NCI-H748 treated with DMSO at 0.1 percent for 48 hours (cell line): ENCODE measurements around the gene WWOX.

Source experiments
- DNase-seq: peaks from one replicate; lab custom pipeline; 2025; lab: John Stamatoyannopoulos, UW

Gene WWOX

DNA sequence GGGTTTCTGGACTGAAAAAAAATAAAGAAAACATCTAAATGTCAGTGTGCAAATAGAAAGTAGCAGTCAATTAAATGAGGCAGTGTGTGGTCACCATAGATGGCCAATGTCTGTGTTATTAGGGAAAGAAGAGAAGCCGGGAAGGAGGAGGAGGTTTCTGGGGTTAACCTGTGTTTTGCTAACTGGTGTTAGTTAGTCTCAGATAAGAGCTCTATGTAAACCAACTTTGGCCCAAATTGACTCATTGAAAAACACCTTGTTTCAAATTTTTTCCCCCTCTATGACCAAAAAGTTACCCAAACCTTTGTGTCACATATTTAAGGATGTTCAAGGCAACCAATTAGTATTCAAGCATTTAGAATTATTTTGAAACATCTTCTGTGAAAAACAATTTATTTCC is 970.2 kb downstream of the WWOX start:
- no peak for DNase-seq

DNA sequence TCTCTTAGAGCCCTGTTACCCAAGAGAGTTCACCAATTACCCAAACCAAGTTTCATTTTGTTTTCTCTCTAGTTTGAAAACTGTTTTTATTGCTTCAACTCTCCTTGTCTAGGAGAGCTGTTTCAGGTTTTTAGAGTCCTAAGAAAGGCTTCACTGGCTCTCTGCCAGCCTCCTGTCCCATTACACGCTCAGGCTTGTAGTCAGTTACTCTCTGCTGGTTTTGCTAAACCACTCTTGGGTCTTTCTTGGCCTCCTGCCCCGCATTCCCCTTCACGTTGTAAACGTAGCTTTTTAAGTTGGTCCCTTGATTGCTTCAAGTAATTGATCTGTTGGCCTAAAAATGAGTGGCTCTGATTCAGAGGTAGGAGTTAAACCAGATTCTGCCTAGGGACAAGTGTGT is 972.0 kb downstream of the WWOX start:
- no peak for DNase-seq

DNA sequence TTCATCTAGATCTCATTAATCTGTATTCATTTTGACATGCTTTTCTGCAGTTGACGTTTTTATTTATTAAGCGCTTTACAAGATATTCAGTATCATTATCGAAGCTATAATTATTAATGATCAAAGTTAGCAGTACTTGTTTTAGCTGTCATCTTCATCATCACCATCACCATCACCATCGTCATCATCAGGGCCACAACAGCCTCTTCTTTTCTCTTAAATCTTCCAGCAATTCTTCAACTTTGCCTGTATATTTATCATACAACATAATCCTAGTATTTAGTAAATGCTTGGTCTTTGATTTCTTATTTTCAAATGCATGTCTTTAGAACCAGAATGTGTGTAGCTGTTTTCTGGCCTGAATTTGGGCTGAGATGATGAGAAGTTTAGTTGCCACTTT is 973.1 kb downstream of the WWOX start:
- no peak for DNase-seq

DNA sequence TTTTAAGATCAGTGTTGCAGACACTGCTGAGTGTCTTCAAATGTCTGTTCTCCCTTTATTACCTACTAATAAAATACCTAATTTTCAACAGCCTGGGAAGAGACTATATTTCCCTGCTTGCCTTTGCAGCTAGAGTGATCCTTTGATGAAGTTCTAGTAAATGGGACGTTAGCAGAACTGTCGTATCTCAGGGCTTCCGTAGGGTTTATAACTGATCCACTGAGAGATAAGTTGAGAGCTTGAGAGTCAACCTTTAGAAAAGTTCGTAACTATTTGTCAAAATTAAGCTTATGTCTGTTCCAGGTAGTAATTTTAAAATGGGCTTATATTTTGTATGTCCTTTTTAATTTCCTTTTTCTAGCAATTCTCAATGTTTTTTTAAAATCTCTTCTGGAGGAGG is 974.1 kb downstream of the WWOX start:
- DNase-seq, result no peak

DNA sequence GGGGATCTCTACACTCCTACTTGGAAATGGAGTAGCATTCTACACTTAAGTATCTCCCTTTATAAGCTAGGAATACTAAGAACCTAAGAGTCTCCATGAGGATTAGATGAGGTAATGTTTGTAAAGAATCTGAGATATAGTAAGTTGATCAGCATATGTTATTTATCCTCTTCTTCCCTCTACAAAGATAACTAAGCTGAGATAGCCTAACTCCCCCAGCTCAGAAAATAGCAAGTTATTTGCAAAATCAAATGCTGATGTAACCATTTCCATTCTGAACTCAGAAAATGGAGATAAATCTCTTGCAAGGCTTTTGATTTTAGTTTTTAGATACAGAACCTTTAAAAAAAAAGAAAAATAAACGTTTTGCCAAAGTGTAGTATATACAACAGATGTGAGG is 975.1 kb downstream of the WWOX start:
- no peak for DNase-seq

DNA sequence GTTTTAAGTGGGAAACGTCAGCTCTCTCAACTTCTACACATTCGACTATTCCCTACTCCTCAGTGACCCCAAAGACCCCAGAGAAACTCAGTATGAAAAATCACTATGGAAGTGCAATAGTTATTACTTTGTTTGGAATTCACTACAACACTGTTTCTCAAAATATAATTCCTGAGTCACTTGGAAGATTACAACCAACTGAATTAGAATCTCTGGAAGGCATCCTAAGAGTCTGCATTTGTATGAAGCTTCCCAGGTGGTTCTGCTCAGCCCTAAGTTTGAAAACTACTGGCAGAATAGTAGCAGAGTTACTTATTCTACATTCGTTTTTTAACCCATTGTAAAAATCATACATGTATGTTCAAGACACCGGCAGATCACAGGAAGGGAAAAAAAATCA is 975.5 kb downstream of the WWOX start:
- DNase-seq, result no peak

DNA sequence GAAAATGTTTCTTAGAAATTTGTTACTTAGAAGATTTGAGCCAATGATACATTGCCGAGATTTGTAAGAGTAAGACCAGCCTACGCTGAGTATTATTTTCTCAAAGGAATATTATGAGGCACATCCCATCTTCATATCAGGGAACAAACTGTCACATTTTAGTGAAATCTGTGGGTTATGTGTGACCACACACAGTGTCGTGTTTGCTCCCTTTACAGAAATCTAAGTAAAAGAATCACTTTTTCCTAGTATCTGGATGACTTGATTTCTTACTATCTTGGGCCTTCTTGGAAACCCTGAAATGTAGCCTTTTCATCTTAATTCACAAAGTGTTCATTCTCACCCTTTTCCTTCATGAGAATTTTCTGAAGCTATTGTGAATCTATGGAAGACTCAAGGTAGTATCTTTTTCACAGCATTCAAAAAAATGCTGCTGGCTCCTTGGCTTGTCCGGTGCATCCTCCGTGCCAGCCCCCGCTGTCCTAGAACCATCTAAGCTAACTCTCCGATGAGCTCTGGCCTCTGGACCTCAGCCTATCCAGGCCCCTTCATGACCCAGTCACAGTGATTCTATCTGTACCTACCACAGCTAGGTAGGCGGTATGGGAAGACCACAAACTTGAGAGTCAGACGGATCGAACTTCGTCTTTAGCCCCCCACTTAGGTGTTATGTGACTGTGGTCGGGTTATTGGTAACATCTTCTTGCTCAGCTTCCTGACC is 976.8 kb downstream of the WWOX start:
- DNase-seq, result no peak

DNA sequence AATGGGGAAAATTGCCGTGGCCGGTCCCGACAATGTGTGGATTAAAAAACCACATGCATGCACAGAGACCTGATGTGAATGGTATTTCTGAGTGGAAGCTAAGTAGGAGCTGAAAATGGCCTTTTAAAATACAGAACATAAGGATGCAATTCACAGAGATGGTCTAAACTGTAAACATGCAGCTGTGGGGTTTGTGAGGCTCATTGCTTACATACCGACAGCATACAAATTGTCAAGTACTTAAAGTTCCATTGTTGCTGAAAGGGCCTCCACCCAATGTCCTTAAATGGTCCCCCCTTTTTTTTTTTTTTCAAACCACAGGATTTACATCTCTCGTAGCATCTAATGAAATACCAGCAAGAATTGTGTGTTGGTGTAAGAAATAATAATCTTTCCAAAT is 977.9 kb downstream of the WWOX start:
- DNase-seq, result no peak

DNA sequence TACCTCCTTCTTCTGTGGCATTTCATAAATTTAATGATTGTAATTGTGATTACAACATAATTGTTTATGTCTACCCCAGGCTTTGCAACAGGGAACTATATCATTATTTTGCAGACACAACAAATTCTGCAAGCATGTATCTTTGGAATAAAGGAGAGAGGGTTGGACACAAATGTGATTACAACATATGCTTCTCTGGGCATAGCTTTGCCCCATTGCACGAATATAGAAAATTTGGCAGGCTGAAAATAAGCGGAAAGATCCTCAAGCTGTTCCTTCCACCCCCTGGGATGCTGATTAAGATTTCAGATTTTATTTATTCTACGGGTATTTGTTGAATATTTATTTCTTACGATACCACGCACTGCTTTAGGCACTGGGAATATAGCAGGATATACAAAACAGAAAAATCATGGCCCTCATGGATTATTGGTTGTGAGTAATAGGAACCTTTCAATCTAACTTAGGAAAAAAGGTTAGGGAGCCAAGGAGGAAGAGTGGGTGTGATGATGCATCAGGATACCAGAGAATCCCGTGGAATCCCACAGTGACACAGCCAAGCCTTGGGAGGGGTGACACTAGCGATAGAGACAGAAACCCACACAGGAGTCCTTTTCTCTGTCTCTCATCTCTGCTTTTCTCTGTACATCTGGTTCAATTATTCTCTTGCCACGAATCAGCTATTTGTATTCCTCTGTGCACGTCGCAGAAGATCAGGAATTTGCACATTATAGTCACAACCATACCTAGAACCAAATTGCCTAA is 980.4 kb downstream of the WWOX start:
- no peak for DNase-seq

DNA sequence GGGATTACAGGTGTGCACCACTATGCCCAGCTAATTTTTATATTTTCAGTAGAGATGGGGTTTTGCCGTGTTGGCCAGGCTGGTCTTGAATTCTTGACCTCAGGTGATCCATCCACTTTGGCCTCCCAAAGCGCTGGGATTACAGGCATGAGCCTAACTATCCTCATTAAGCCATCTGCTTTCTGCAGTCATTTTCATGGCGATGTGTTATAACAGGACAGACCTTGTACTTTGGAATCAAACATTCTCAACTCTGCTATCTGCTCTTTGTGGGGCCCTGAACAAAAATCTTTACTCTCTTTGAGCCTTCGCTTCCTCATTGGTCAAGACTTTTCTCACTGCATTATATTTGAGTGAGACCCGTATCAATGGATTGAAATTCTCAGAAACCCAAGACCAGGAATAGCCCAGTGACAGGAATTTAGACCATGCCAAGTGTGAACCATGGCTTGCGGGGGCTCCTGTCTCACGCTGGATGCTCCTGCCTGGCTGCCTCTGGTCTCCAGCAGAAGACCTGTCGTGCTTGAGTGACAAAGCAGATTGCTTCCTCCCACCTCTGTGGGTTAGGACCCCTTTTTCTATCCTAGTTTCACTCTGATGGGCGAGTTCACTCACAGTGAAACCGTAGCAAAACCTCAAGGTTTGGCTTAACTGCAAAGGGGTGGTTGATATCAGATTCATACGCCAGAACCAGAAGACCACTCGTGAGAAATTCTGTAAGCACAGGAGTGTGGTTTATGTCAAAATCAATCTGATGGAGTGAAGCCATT is 982.0 kb downstream of the WWOX start:
- no peak for DNase-seq

DNA sequence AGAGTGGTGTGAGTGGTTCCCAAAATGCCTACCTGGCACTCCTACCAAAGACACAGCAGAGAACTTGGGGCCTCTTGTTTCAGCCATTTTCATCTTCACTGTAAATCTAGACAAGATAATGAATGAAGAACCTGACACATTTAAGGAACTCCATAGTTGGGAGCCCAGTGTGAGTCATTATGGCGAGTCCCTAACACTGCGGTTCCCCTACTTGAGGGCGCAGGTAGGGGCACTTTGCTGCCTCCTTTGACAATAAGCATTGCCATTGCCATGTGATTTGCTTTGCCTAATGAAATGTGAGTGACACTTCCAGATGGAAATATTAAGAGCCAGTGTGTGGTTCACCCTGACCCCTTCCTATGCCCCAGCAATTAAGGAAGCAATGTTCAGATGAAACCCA is 983.5 kb downstream of the WWOX start:
- DNase-seq, result no peak

DNA sequence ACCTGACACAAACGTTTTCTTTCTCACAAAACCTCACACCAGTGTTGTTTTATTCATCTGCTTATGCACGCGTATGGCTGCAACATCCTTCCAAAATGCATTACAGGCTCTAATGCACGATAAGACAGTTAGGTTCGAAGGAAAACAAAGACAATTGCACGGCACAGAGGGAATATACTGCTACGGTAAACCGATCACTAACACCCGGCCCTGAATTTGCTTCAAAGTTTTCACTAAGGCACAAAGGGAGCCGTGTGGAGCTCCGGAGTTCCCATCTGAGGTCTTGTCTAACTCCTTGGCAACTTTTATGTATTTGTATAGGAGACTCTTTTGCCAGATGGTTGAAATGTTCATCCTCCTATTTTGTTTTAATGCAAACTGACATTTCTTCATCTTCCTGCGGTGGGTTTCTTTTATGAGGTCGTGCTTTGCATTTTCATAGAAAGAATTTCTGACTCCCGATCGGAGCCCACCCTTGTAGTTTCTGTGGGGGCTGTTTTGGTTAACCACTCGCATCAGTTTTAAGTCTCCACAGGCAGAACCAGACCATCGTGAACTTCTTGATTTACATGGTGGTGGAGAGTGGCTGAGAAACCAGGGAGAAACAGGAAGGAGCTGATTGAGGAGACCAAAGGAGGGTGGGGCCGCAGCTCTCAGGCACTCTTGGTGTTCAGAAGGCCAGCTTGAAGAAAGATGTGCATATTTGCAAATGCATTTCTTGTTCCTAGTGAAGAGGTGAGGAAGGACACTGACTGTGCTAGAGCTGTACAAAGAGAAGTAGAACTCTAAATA is 984.2 kb downstream of the WWOX start:
- DNase-seq, result no peak

DNA sequence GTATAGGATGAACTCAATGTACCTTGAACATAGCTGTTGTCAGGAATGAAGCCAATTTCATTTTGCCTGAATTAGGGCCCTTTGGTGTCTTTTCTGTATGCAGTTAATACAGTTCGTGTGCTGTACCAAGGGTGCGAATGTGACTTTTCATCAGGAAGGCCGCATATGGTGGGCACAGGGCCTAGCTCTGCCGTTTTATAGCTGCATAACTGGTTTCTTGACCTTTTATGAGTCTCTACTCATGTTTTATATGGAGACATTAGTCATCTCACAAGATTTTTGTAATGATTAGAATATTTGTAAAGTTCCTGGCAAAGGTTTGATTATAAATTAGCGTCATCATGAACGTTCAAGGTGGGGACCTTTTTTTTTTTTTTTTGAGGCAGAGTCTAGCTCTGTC is 989.5 kb downstream of the WWOX start:
- DNase-seq, result no peak

DNA sequence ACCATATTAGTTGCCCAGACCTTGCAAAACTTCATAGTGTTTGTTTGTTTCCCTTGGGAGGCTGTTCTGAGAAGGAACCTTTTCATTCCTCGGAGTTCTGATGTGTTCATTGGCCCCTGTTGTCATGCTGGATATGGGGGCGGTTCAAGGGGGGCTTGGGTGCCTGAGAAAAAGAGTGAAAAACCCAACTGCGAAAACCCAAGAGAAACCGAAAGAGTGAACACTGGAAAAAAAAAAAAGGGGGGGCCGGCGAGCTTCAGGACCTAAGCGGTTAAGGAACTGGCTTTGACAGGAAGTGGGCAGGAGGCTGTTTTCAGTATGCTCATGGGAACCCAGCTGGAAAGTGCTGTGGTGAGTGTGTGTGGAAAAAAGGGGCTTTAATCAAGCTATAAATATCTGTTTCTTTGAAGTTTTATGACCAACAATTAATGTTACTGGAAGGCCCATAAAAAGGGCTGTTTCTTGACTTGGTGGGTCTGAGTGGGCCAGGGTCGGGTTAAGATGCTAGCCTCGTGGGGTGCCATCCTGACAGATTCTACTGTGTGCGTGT is 990.4 kb downstream of the WWOX start:
- DNase-seq, result no peak

DNA sequence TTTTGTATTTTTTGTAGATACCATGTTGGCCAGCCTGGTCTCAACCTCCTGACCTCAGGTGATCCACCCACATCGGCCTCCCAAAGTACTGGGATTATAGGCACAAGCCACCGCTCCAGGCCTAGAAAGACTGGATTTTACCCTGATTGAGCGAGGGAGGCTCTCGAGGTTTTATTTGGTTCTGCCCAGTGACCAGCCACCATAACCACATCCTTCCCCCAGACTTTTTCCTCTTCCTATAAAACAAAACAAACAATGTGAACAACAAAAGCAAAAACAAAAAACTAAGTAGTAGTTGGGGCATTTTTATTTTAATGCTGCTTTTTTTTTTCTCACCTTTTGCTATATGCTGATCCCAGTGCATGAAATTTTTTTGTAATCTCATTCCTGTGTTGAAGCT is 991.5 kb downstream of the WWOX start:
- no peak for DNase-seq

DNA sequence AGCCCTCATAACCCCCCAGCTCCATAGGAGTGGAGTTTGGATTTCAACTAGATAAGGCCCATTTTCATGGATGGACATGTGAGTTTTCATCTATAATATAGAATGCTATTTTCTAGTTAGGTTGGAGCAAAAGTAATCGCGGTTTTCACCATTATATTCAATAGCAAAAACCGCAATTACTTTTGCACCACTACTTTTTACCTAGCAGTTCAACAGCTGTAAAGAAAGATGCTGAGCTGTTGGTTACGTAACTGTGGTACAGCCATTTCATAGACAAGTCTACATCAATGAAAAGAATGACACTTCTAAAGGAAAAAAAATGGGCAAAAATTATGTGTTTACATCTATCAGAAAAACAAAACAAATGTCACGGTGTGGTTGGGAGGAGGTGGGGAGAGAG is 993.4 kb downstream of the WWOX start:
- no peak for DNase-seq

DNA sequence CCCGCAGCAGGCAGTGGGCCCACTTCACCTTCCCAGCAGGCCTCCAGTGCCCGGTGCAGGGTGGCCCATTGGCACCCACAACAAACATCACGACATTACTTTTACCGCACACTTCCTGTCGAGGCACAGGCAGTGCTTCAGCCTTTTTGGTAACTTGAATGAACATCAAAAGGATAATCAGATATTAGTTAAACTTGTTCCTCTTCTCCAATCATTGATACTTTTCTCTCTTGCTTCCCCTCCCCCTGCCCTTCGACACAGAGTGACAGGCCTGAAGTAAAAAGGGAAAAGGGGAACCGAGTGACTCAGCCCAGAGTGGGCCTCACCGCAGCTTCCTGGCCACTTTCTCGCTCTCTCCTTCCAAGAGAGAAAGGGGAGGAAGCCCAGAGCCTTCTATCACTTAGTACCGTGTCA is 994.1 kb downstream of the WWOX start:
- DNase-seq, result no peak

DNA sequence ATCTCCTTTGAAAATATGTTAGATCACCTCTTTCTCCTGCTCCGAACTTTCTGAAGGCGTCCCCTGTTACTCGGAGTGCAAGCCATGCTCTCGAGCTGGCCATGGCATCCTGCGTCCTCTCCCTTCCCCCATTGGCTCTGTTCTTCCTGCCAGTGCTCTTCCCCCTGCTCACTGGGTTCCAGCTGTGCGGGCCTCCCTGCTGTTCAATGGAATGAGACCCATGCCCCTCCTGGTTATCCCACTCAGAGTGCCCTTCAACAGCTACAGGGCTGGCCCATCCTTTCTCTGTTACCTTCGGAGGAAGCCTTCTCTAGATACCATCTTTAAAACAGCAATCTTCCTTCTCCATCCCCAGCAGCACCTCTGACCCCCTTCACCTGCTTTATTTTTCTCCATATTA is 996.8 kb downstream of the WWOX start:
- DNase-seq, result no peak

DNA sequence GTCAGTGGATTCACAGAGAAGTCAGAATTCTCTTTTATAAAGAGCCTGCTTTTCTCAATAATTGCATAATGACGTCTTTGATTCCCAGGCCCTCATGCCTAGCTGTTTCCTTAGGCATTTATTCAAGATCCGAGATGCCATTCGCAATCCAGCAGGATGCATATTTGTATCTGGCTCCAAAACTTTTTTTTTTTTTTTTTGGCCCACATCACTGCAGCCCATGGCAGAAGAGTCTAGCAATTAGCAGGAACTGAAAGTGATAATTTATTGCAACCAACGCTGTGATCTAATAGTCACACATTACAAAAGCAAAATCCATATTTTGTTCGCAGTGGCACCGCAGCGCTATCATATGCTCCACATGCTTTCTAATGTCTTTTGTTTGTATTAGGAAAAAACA is 997.7 kb downstream of the WWOX start:
- DNase-seq, result no peak

DNA sequence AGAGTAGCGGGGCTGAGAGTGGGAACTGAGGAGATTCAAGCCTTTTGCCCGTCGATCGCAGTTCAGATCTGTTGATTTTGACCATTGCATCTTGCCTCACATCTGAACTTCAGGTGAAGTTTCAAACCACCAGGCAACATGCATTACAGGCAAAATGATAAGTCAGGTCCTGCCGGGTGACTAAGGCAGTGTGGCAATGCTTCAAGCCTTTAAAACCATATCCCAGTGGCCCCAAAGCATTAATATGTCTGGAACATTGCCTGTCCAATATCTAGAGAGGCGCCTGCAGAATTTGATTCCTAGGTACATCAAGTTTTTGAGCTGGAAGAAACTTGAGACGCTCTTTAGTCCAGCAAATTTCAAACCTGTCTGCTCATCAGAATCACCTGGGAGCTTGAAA is 998.3 kb downstream of the WWOX start:
- no peak for DNase-seq

DNA sequence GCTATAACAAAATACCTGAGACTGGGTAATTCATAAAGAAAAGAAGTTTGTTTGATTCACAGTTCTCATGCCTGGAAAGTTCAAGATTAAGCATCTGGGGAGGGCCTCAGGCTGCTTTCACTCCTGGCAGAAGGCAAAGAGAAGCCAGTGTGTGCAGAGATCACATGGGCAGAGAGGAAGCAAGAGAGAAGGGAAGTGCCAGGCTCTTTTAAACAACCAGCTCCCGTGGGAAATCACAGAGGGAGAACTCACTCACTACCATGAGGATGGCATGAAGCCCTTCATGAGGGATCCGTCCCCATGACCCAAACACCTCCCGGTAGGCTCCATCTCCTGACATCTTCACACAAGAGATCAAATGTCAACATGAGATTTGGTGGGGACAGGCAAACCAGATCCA is 999.5 kb downstream of the WWOX start:
- no peak for DNase-seq

DNA sequence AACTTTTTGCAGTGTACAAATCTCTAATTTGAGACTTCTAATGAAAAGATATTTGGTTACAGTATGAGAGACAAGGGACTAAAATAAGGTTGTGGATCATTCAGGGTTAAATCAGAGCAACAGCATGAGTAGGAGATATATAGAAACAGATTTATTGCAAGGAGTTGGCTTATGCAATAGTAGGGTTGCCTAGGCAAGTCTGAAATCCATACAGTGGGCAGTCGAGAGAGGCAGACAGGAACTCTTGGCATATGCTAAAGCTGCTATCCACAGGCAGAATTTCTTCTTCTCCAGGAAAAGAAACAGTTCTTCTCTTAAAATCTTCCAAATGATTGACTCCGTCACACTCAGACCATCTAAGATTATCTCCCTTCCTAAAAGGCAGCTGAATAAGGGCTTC is 1000.3 kb downstream of the WWOX start:
- no peak for DNase-seq
